Measurements from ENCODE around the gene MAN1C1.

The MAN1C1 gene

DNA sequence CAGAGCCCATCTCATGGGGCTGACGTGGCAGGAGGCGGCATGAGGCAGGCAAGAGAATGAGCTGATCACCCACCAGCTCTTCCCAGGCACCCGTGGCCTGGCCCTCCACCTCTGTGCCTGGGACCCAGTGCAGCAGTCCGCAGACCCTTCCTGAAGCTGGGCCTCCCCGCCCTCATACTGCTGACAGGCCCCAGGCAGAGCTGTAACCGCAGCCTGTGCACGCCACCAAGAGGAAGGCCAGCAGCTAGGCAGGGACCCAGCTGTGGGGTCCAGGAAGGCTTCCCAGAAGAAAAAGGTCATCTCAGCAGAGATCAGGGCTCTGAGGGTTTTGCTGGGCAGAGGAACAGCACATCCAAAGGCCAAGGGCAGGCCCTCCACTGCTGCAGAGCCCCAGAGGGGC, 193.3 kb downstream of the MAN1C1 start:
- TF ChIP-seq, protein P1, sequence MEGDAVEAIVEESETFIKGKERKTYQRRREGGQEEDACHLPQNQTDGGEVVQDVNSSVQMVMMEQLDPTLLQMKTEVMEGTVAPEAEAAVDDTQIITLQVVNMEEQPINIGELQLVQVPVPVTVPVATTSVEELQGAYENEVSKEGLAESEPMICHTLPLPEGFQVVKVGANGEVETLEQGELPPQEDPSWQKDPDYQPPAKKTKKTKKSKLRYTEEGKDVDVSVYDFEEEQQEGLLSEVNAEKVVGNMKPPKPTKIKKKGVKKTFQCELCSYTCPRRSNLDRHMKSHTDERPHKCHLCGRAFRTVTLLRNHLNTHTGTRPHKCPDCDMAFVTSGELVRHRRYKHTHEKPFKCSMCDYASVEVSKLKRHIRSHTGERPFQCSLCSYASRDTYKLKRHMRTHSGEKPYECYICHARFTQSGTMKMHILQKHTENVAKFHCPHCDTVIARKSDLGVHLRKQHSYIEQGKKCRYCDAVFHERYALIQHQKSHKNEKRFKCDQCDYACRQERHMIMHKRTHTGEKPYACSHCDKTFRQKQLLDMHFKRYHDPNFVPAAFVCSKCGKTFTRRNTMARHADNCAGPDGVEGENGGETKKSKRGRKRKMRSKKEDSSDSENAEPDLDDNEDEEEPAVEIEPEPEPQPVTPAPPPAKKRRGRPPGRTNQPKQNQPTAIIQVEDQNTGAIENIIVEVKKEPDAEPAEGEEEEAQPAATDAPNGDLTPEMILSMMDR (IDR thresholded peaks at IDR 0.05; ENCODE audit: borderline replicate concordance, insufficient read depth, low read depth, low read length) = 0 out of 2 replicates have a peak, but pooled peaks have one; percentile 6
- H3K4me3 ChIP-seq (ENCODE audit: low read depth, low read length) = no peak overlapping the region

GRCh38 chr1:25810341-25811299, 194.0 kb downstream of the MAN1C1 start:
- TF ChIP-seq, protein P1 (IDR thresholded peaks at IDR 0.05; ENCODE audit: borderline replicate concordance, insufficient read depth, low read depth, low read length) = peak; percentile 94
- no peak overlapping the region for H3K4me3 ChIP-seq (ENCODE audit: low read depth, low read length)

- H3K4me3 ChIP-seq (ENCODE audit: low read depth, low read length) = no peak overlapping the region
- TF ChIP-seq, protein P1 (IDR thresholded peaks at IDR 0.05; ENCODE audit: borderline replicate concordance, insufficient read depth, low read depth, low read length) = no peak
Observed at GRCh38 chr1:25811384-25812082, 194.9 kb downstream of the MAN1C1 start.

DNA sequence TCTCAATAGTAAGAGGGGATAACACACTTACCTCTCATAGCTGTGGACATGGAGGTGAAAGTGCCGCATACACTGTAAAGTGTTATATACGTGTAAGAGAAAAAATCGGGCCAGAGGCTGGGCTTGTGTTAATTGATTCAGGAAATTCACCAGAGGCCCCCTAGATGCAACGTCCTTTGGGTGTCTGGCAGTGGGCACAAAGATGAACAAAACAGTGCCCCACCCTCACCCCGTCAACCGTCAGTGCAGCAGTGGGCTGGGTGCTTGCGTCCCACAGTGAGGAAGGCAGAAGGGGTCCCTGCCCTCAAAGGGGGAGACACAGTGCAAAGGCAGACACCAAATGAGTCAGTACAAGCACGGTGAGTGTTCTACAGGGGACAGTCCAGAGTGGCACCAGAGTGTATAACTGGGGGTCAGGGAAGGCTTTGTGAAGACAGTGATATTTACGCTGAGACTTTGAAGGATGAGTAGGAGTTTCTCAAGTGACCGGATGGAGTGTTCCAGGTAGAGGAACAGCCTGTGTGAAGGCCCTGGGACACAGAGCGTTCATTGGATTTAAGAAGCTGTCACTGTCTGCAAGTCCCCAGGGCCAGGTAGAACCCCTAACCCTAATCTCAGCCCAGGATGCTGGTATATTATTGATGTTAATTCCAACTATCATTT, 196.6 kb downstream of the MAN1C1 start:
- H3K4me3 ChIP-seq (ENCODE audit: low read depth, low read length) = no peak overlapping the region
- TF ChIP-seq, protein P1 (IDR thresholded peaks at IDR 0.05; ENCODE audit: borderline replicate concordance, insufficient read depth, low read depth, low read length) = no peak

- TF ChIP-seq, protein P1 (IDR thresholded peaks at IDR 0.05; ENCODE audit: borderline replicate concordance, insufficient read depth, low read depth, low read length) = peak; percentile 41; the same call in 1 of the 2 replicates
Observed at GRCh38 chr1:25813734-25814471, 197.3 kb downstream of the MAN1C1 start.

GRCh38 chr1:25814549-25815087, 198.0 kb downstream of the MAN1C1 start:
- no peak overlapping the region for H3K4me3 ChIP-seq (ENCODE audit: low read depth, low read length)
- TF ChIP-seq, protein P1 (IDR thresholded peaks at IDR 0.05; ENCODE audit: borderline replicate concordance, insufficient read depth, low read depth, low read length) = no peak

More at GRCh38 chr1:25813734-25814471, 197.3 kb downstream of the MAN1C1 start:
- no peak overlapping the region for H3K4me3 ChIP-seq (ENCODE audit: low read depth, low read length)

Data from GM12875 (cell line).